ENCODE data around the gene ROCK2. TPM values are rescaled to one million over a fixed set of nuclear protein-coding genes. Genes with fewer than 3 reads are reported as not detected.

The ROCK2 gene
- total and polyA plus RNA-seq, 9 of the 15 experiments (the other 6 are each of a cell fraction or from before 2014, with no cell fraction given) = 4.9 to 30.6 (median 14.3) TPM

DNA sequence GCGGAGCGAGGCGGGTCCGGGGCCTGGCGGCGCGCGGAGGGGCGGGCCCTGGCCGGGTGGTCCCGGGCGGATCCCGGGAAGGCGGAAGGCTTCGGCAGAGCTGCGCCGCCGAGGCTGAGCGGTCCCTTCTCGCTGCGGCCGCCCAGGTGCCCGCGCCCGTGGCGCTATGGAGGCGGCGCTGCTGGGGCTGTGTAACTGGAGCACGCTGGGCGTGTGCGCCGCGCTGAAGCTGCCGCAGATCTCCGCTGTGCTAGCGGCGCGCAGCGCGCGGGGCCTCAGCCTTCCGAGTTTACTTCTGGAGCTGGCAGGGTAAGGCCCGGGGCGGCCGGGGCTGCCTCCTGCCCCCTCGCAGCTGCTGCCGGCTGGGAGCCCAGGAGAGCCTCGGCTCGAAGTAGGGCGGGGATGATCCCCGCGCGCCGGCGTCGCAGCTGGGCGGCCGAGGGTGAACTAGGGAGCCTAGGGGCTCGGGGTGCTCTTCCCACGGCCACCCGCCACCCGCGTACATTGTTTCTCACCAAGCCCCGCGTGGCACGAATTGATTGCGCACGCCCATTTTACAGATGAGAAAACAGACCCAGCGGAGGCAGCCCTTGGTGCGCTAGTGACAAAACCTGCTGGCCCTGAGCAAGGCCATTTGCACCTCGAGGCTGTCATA is 188.9 kb downstream of the ROCK2 start, which contains the start of gene SLC66A3 (continued):
- TF ChIP-seq, protein P1, sequence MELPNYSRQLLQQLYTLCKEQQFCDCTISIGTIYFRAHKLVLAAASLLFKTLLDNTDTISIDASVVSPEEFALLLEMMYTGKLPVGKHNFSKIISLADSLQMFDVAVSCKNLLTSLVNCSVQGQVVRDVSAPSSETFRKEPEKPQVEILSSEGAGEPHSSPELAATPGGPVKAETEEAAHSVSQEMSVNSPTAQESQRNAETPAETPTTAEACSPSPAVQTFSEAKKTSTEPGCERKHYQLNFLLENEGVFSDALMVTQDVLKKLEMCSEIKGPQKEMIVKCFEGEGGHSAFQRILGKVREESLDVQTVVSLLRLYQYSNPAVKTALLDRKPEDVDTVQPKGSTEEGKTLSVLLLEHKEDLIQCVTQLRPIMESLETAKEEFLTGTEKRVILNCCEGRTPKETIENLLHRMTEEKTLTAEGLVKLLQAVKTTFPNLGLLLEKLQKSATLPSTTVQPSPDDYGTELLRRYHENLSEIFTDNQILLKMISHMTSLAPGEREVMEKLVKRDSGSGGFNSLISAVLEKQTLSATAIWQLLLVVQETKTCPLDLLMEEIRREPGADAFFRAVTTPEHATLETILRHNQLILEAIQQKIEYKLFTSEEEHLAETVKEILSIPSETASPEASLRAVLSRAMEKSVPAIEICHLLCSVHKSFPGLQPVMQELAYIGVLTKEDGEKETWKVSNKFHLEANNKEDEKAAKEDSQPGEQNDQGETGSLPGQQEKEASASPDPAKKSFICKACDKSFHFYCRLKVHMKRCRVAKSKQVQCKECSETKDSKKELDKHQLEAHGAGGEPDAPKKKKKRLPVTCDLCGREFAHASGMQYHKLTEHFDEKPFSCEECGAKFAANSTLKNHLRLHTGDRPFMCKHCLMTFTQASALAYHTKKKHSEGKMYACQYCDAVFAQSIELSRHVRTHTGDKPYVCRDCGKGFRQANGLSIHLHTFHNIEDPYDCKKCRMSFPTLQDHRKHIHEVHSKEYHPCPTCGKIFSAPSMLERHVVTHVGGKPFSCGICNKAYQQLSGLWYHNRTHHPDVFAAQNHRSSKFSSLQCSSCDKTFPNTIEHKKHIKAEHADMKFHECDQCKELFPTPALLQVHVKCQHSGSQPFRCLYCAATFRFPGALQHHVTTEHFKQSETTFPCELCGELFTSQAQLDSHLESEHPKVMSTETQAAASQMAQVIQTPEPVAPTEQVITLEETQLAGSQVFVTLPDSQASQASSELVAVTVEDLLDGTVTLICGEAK (IDR thresholded peaks at IDR 0.05) = 0 out of 2 replicates have a peak, but pooled peaks have one; percentile 20
- TF ChIP-seq, protein P1 (CRISPR knock-in tag; IDR thresholded peaks at IDR 0.05) = no peak
- TF ChIP-seq, protein P2, sequence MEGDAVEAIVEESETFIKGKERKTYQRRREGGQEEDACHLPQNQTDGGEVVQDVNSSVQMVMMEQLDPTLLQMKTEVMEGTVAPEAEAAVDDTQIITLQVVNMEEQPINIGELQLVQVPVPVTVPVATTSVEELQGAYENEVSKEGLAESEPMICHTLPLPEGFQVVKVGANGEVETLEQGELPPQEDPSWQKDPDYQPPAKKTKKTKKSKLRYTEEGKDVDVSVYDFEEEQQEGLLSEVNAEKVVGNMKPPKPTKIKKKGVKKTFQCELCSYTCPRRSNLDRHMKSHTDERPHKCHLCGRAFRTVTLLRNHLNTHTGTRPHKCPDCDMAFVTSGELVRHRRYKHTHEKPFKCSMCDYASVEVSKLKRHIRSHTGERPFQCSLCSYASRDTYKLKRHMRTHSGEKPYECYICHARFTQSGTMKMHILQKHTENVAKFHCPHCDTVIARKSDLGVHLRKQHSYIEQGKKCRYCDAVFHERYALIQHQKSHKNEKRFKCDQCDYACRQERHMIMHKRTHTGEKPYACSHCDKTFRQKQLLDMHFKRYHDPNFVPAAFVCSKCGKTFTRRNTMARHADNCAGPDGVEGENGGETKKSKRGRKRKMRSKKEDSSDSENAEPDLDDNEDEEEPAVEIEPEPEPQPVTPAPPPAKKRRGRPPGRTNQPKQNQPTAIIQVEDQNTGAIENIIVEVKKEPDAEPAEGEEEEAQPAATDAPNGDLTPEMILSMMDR (IDR thresholded peaks at IDR 0.05 in 2 of 3, conservative IDR thresholded peaks at IDR 0.05 in 1 of 3; ENCODE audit: insufficient read depth in 2 of 3, low read depth in 1 of 3, low read length in 3 of 3) = peak in 2 of 3 experiments; percentile 15 to 16; a peak in 2 of 6 replicates
- TF ChIP-seq GABPB1 (CRISPR knock-in tag; IDR thresholded peaks at IDR 0.05) (peak; percentile 55; the same call in 1 of the 2 replicates), L3MBTL2 (IDR thresholded peaks at IDR 0.05) (peak; percentile 81; the same call in 1 of the 2 replicates), ADNP (tag; IDR thresholded peaks at IDR 0.05) (peak; percentile 53; the same call in 1 of the 2 replicates), KDM1A (IDR thresholded peaks at IDR 0.05) (peak in 1 of 2 experiments; percentile 7; a peak in 2 of 4 replicates), RFX1 (IDR thresholded peaks at IDR 0.05) (no peak), NFRKB (IDR thresholded peaks at IDR 0.05; ENCODE audit: low read depth) (no peak), BCOR (IDR thresholded peaks at IDR 0.05) (peak; percentile 89), CC2D1A (IDR thresholded peaks at IDR 0.05) (no peak), BHLHE40 (IDR thresholded peaks at IDR 0.05; ENCODE audit: low read length) (0 out of 2 replicates have a peak, but pooled peaks have one; percentile 15), TAF1 (IDR thresholded peaks at IDR 0.05; ENCODE audit: control insufficient read depth, extremely low read depth, insufficient read depth, low read length, severe bottlenecking) (peak; percentile 61)
- TF ChIP-seq, protein P3, sequence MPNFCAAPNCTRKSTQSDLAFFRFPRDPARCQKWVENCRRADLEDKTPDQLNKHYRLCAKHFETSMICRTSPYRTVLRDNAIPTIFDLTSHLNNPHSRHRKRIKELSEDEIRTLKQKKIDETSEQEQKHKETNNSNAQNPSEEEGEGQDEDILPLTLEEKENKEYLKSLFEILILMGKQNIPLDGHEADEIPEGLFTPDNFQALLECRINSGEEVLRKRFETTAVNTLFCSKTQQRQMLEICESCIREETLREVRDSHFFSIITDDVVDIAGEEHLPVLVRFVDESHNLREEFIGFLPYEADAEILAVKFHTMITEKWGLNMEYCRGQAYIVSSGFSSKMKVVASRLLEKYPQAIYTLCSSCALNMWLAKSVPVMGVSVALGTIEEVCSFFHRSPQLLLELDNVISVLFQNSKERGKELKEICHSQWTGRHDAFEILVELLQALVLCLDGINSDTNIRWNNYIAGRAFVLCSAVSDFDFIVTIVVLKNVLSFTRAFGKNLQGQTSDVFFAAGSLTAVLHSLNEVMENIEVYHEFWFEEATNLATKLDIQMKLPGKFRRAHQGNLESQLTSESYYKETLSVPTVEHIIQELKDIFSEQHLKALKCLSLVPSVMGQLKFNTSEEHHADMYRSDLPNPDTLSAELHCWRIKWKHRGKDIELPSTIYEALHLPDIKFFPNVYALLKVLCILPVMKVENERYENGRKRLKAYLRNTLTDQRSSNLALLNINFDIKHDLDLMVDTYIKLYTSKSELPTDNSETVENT (CRISPR knock-in tag; IDR thresholded peaks at IDR 0.05) = peak; percentile 79; the same call in 1 of the 2 replicates
